Measurements from ENCODE around the gene RIMBP2.
A peak's percentile ranks its signal among the peaks of the same experiment; 100 is the strongest.

Gene RIMBP2

GRCh38 chr12:130614530-130614905, 101.6 kb downstream of the RIMBP2 start:
- no peak for TF ChIP-seq GATA3 (IDR thresholded peaks at IDR 0.05; ENCODE audit: low read depth, low read length)
- TF ChIP-seq GATA2 (IDR thresholded peaks at IDR 0.05; ENCODE audit: low read depth, low read length): no peak

- TF ChIP-seq GATA3 (IDR thresholded peaks at IDR 0.05; ENCODE audit: low read depth, low read length): no peak
- TF ChIP-seq GATA2 (IDR thresholded peaks at IDR 0.05; ENCODE audit: low read depth, low read length): no peak
Measured at GRCh38 chr12:130613831-130614529, 102.1 kb downstream of the RIMBP2 start.

GRCh38 chr12:130613131-130613530, 103.0 kb downstream of the RIMBP2 start:
- no peak for TF ChIP-seq GATA3 (IDR thresholded peaks at IDR 0.05; ENCODE audit: low read depth, low read length)
- TF ChIP-seq GATA2 (IDR thresholded peaks at IDR 0.05; ENCODE audit: low read depth, low read length): no peak

GRCh38 chr12:130611026-130611905, 104.8 kb downstream of the RIMBP2 start:
- TF ChIP-seq GATA3 (IDR thresholded peaks at IDR 0.05; ENCODE audit: low read depth, low read length) (no peak), GATA2 (IDR thresholded peaks at IDR 0.05; ENCODE audit: low read depth, low read length) (no peak)

- TF ChIP-seq GATA3 (IDR thresholded peaks at IDR 0.05; ENCODE audit: low read depth, low read length) (no peak), GATA2 (IDR thresholded peaks at IDR 0.05; ENCODE audit: low read depth, low read length) (no peak)
Measured at GRCh38 chr12:130609966-130610365, 106.1 kb downstream of the RIMBP2 start.

GRCh38 chr12:130608831-130609230, 107.3 kb downstream of the RIMBP2 start:
- TF ChIP-seq GATA3 (IDR thresholded peaks at IDR 0.05; ENCODE audit: low read depth, low read length) (no peak), GATA2 (IDR thresholded peaks at IDR 0.05; ENCODE audit: low read depth, low read length) (no peak)

GRCh38 chr12:130608132-130608531, 108.0 kb downstream of the RIMBP2 start:
- no peak for TF ChIP-seq GATA2 (IDR thresholded peaks at IDR 0.05; ENCODE audit: low read depth, low read length)
- no peak for TF ChIP-seq GATA3 (IDR thresholded peaks at IDR 0.05; ENCODE audit: low read depth, low read length)

- no peak for TF ChIP-seq GATA3 (IDR thresholded peaks at IDR 0.05; ENCODE audit: low read depth, low read length)
- no peak for TF ChIP-seq GATA2 (IDR thresholded peaks at IDR 0.05; ENCODE audit: low read depth, low read length)
Measured at GRCh38 chr12:130606231-130606630, 109.9 kb downstream of the RIMBP2 start.

GRCh38 chr12:130603396-130603965, 112.6 kb downstream of the RIMBP2 start:
- TF ChIP-seq GATA3 (IDR thresholded peaks at IDR 0.05; ENCODE audit: low read depth, low read length) (no peak), GATA2 (IDR thresholded peaks at IDR 0.05; ENCODE audit: low read depth, low read length) (no peak)

GRCh38 chr12:130602251-130602650, 113.8 kb downstream of the RIMBP2 start:
- TF ChIP-seq GATA3 (IDR thresholded peaks at IDR 0.05; ENCODE audit: low read depth, low read length): no peak
- no peak for TF ChIP-seq GATA2 (IDR thresholded peaks at IDR 0.05; ENCODE audit: low read depth, low read length)

- no peak for TF ChIP-seq GATA3 (IDR thresholded peaks at IDR 0.05; ENCODE audit: low read depth, low read length)
- peak; percentile 87 for TF ChIP-seq GATA2 (IDR thresholded peaks at IDR 0.05; ENCODE audit: low read depth, low read length)
Measured at GRCh38 chr12:130601327-130601726, 114.8 kb downstream of the RIMBP2 start.

GRCh38 chr12:130596241-130596640, 119.9 kb downstream of the RIMBP2 start:
- no peak for TF ChIP-seq GATA3 (IDR thresholded peaks at IDR 0.05; ENCODE audit: low read depth, low read length)
- TF ChIP-seq GATA2 (IDR thresholded peaks at IDR 0.05; ENCODE audit: low read depth, low read length): no peak

GRCh38 chr12:130595566-130595965, 120.5 kb downstream of the RIMBP2 start:
- TF ChIP-seq GATA2 (IDR thresholded peaks at IDR 0.05; ENCODE audit: low read depth, low read length): no peak
- no peak for TF ChIP-seq GATA3 (IDR thresholded peaks at IDR 0.05; ENCODE audit: low read depth, low read length)

- TF ChIP-seq GATA2 (IDR thresholded peaks at IDR 0.05; ENCODE audit: low read depth, low read length) (no peak), GATA3 (IDR thresholded peaks at IDR 0.05; ENCODE audit: low read depth, low read length) (no peak)
Measured at GRCh38 chr12:130593056-130593455, 123.0 kb downstream of the RIMBP2 start.

All from SH-SY5Y (cell line).